Caco-2 (cell line): ENCODE measurements around the gene KCTD5. TPM values are rescaled to one million over a fixed set of nuclear protein-coding genes. Genes with fewer than 3 reads are reported as not detected.

Source experiments
- BruUV-seq: library from RNA; stranded (reverse); fragments of 400-500 nt; replicated peaks from 2 replicates; lab custom pipeline; 2021; lab: Mats Ljungman, UMichigan
- CTCF ChIA-PET: fragments of 300-600 bp; sonication (Branson Sonifier 250); formaldehyde crosslinking; loops from one replicate; lab custom pipeline; 2022; ENCODE audit warnings: antibody characterized with exemption; lab: Charles Lee
- POLR2A ChIA-PET: fragments of 300-600 bp; sonication (Branson Sonifier 250); formaldehyde crosslinking; loops from one replicate; lab custom pipeline; 2022; ENCODE audit warnings: antibody characterized with exemption; lab: Charles Lee
- DNase-seq, 2 experiments: peaks; one replicate each; pipeline versions ENCODE4 v3.0.0 to v3.0.0-alpha.2; 2020 to 2022
- H3K27me3 ChIP-seq: replicated peaks from 2 replicates; pipeline ENCODE4 v1.6.0; 2011; ENCODE audit warnings: low read length; ENCODE audit not compliant: control insufficient read depth, insufficient read depth
- H3K36me3 ChIP-seq: 2 replicates; pipeline ENCODE4 v1.5.1; 2011; ENCODE audit warnings: low read length; ENCODE audit not compliant: control insufficient read depth, insufficient read depth
- H3K4me1 ChIP-seq: fragments of 250-450 bp; sonication (Bioruptor Pico); 2 replicates; pipeline ENCODE4 v1.5.1; 2020; ENCODE audit warnings: mild to moderate bottlenecking
- H3K4me3 ChIP-seq: 2 replicates; pipeline ENCODE4 v1.5.1; 2011; ENCODE audit warnings: low read depth, mild to moderate bottlenecking, control low read depth, low read length
- H3K9me3 ChIP-seq: fragments of 250-450 bp; sonication (Bioruptor Pico); 2 replicates; pipeline ENCODE4 v1.5.1; 2020; ENCODE audit warnings: mild to moderate bottlenecking, moderate library complexity
- H3K27ac Mint-ChIP-seq: one replicate; pipeline ENCODE4 v1.8.0; 2022; ENCODE audit warnings: mixed read lengths; ENCODE audit not compliant: unreplicated experiment
- H3K27me3 Mint-ChIP-seq: one replicate; pipeline ENCODE4 v1.8.0; 2022; ENCODE audit warnings: mixed read lengths; ENCODE audit not compliant: insufficient read depth, unreplicated experiment
- H3K36me3 Mint-ChIP-seq: one replicate; pipeline ENCODE4 v1.8.0; 2022; ENCODE audit warnings: mild to moderate bottlenecking, mixed read lengths; ENCODE audit not compliant: insufficient read depth, unreplicated experiment
- H3K4me1 Mint-ChIP-seq: one replicate; pipeline ENCODE4 v1.8.0; 2022; ENCODE audit warnings: low read depth, mixed read lengths; ENCODE audit not compliant: unreplicated experiment
- H3K4me3 Mint-ChIP-seq: one replicate; pipeline ENCODE4 v1.8.0; 2022; ENCODE audit warnings: mild to moderate bottlenecking, moderate library complexity, mixed read lengths; ENCODE audit not compliant: unreplicated experiment
- H3K9me3 Mint-ChIP-seq: one replicate; pipeline ENCODE4 v1.8.0; 2022; ENCODE audit warnings: mixed read lengths; ENCODE audit not compliant: unreplicated experiment
- CTCF ChIP-seq, 2 experiments: fragments of 200-600 bp in 1 of 2; IDR thresholded peaks; 1 replicate in 1 of 2; 2 replicates in 1 of 2; pipeline versions ENCODE4 v1.5.1 to v1.8.0; 2011 to 2022; ENCODE audit warnings: antibody characterized with exemption in 1 of 2, control low read depth in 1 of 2, inconsistent platforms in 1 of 2, low read depth in 1 of 2, low read length in 1 of 2, mild to moderate bottlenecking in 1 of 2, moderate library complexity in 1 of 2; ENCODE audit not compliant: insufficient read depth in 1 of 2, severe bottlenecking in 1 of 2, unreplicated experiment in 1 of 2
- intact Hi-C: fragments of 100-400 bp; cut with micrococcal nuclease; formaldehyde crosslinking; loops from one replicate; pipeline ENCODE4 v1.10.0; 2022; ENCODE audit not compliant: unreplicated experiment
- total RNA-seq: library from RNA; stranded (reverse); gene quantifications from 2 replicates; pipeline ENCODE4 v1.2.3, GENCODE V29; 2022

Gene KCTD5
- total RNA-seq, 1 experiment from 2014 or later, result 30.4 TPM

DNA sequence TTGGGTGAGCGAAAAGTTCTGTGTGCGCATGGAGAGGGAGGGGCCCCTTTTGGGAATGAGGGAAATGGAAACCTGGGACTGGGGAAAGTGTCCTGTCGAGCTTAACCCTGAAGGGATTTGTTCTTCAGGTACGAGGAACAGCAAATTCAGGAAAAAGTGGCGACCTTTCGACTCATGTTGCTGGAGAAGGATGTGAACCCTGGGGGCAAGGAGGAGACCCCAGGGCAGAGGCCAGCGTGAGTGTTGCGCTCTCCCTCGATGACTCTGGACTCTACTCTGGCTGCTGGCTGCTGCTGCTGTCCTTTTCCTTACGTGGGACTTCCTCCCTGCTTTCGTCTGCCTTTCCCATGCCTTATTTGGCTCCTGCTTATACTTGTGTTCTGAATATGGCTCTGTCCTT, 75.0 kb downstream of the KCTD5 start:
- H3K4me1 Mint-ChIP-seq, result peaks cover 37% of the 10 kb centered on the region
- no TSS peak for BruUV-seq
- intact Hi-C loops, result no loop called here
- Histone ChIP-seq H3K4me3 (no peak overlapping the region), H3K27me3 (no peaks in the 10 kb centered on the region), H3K9me3 (no peaks in the 10 kb centered on the region), H3K4me1 (peaks cover 8% of the 10 kb centered on the region; the same call in 1 of the 2 replicates), H3K36me3 (peaks cover 15% of the 10 kb centered on the region)
- TF ChIP-seq CTCF (IDR thresholded peaks at IDR 0.05; ENCODE audit: insufficient read depth in 1 of 2, low read depth in 1 of 2, low read length in 1 of 2, severe bottlenecking in 1 of 2, unreplicated experiment in 1 of 2), result no peak
- no peaks in the 10 kb centered on the region for H3K9me3 Mint-ChIP-seq
- no peak for DNase-seq
- no peak overlapping the region for H3K4me3 Mint-ChIP-seq
- no peaks in the 10 kb centered on the region for H3K27me3 Mint-ChIP-seq
- H3K36me3 Mint-ChIP-seq, result peaks cover 100% of the 10 kb centered on the region
- ChIA-PET POLR2A (no interaction called here), CTCF (no interaction called here)
- no peak overlapping the region for H3K27ac Mint-ChIP-seq

Other genes with a start within 250 kb of the KCTD5 start
- 29.0 and 30.6 TPM in 2 replicates for gene TEDC2, start 222.4 kb upstream of the KCTD5 start, total RNA-seq
- gene NTN3, start 211.2 kb upstream of the KCTD5 start, total RNA-seq, result 0.30 and 0.39 TPM in 2 replicates
- gene TBC1D24, start 207.4 kb upstream of the KCTD5 start, total RNA-seq, result 20.8 and 22.6 TPM in 2 replicates
- gene ATP6V0C, start 168.6 kb upstream of the KCTD5 start, total RNA-seq, result 200 and 204 TPM in 2 replicates
- 62.3 and 67.2 TPM in 2 replicates for gene AMDHD2, start 162.2 kb upstream of the KCTD5 start, total RNA-seq
- 0.63 and 0.68 TPM in 2 replicates for gene CEMP1, start 151.1 kb upstream of the KCTD5 start, total RNA-seq
- gene PDPK1, start 144.5 kb upstream of the KCTD5 start, total RNA-seq, result 60.5 and 69.8 TPM in 2 replicates
- gene PRSS27, start 37.7 kb downstream of the KCTD5 start, total RNA-seq, result 0.72 and 1.1 TPM in 2 replicates
- gene SRRM2, start 70.1 kb downstream of the KCTD5 start, total RNA-seq, result 332 and 382 TPM in 2 replicates
- 175 and 184 TPM in 2 replicates for gene ELOB, start 94.8 kb downstream of the KCTD5 start, total RNA-seq
- not detected in 2 replicates for gene PRSS33, start 105.0 kb downstream of the KCTD5 start, total RNA-seq
- gene PRSS41, start 115.9 kb downstream of the KCTD5 start, total RNA-seq, result not detected in 2 replicates
- not detected in 2 replicates for gene PRSS21, start 134.7 kb downstream of the KCTD5 start, total RNA-seq
- 0.34 TPM in 1 of 2 replicates, not detected in the other for gene ZG16B, start 147.8 kb downstream of the KCTD5 start, total RNA-seq
- 131 TPM in 2 replicates for gene PRSS22, start 175.6 kb downstream of the KCTD5 start, total RNA-seq
- 26.0 and 28.7 TPM in 2 replicates for gene FLYWCH2, start 200.7 kb downstream of the KCTD5 start, total RNA-seq
- 23.3 and 27.9 TPM in 2 replicates for gene FLYWCH1, start 229.4 kb downstream of the KCTD5 start, total RNA-seq